Adrenal gland (tissue), 5 donors: Measurements from ENCODE around the gene FKBP2.

Experiments
- CTCF ChIP-seq, 6 experiments: fragments of 450-650 bp in 4 of 6; fragments of 200-600 bp in 2 of 6; sonication (generic) in 1 of 6; IDR thresholded peaks; 1 replicate in 5 of 6; 2 replicates in 1 of 6; pipeline versions ENCODE4 v1.5.1 to v1.8.0; 2016 to 2021; ENCODE audit warnings: antibody characterized with exemption in 6 of 6, mild to moderate bottlenecking in 2 of 6, moderate library complexity in 1 of 6
- POLR2A ChIP-seq, 2 donors: fragments of 450-650 bp; IDR thresholded peaks; one replicate each; pipeline ENCODE4 v1.6.1; 2017; ENCODE audit warnings: antibody characterized with exemption in 2 of 2, mild to moderate bottlenecking in 2 of 2, moderate library complexity in 1 of 2
- donor health status: DM: no; HTN: no; CAD: no.

- no peak for TF ChIP-seq CTCF (IDR thresholded peaks at IDR 0.05)
- no peak for TF ChIP-seq POLR2A (IDR thresholded peaks at IDR 0.05)
Observed at GRCh38 chr11:64244966-64245365, 4.1 kb downstream of the FKBP2 start.
